Left ventricle myocardium inferior (tissue), 1 donor: ENCODE results near the gene IRF2BPL. TPM values are rescaled to one million over a fixed set of nuclear protein-coding genes. Genes with fewer than 3 reads are reported as not detected.

ENCODE experiments used
- DNase-seq: peaks from one replicate; pipeline ENCODE4 v3.0.0-alpha.2; 2020
- H3K27ac ChIP-seq: fragments of 200-600 bp; replicated peaks from 2 replicates; pipeline ENCODE4 v1.8.0; 2021
- H3K27me3 ChIP-seq: fragments of 200-600 bp; 2 replicates; pipeline ENCODE4 v1.8.0; 2021; ENCODE audit warnings: low read depth
- H3K36me3 ChIP-seq: fragments of 200-600 bp; 2 replicates; pipeline ENCODE4 v1.8.0; 2021
- H3K4me1 ChIP-seq: fragments of 200-600 bp; 2 replicates; pipeline ENCODE4 v1.8.0; 2021
- H3K4me3 ChIP-seq: fragments of 200-600 bp; 2 replicates; pipeline ENCODE4 v1.8.0; 2021; ENCODE audit warnings: mild to moderate bottlenecking, moderate library complexity
- H3K9me3 ChIP-seq: fragments of 200-600 bp; replicated peaks from 2 replicates; pipeline ENCODE4 v1.8.0; 2021
- CTCF ChIP-seq: fragments of 200-600 bp; IDR thresholded peaks from 2 replicates; pipeline ENCODE4 v1.8.0; 2021; ENCODE audit warnings: antibody characterized with exemption, mild to moderate bottlenecking, borderline replicate concordance
- intact Hi-C: fragments of 100-400 bp; cut with micrococcal nuclease; formaldehyde crosslinking; loops from one replicate; pipeline ENCODE4 v1.11.0; 2022
- total RNA-seq: library from RNA; stranded (reverse); fragmentation: NEBNext Ultra II Directional; extraction: Animal tissue kit (Norgen Biotek cat#: 25700); gene quantifications from one replicate; pipeline ENCODE4 v1.2.1, GENCODE V29; 2021
- donor health status: DM: no; HTN: yes; CAD: no; lungs with severe emphysema.

The IRF2BPL gene
- total RNA-seq, 1 donor from 2014 or later: 35.5 TPM

DNA sequence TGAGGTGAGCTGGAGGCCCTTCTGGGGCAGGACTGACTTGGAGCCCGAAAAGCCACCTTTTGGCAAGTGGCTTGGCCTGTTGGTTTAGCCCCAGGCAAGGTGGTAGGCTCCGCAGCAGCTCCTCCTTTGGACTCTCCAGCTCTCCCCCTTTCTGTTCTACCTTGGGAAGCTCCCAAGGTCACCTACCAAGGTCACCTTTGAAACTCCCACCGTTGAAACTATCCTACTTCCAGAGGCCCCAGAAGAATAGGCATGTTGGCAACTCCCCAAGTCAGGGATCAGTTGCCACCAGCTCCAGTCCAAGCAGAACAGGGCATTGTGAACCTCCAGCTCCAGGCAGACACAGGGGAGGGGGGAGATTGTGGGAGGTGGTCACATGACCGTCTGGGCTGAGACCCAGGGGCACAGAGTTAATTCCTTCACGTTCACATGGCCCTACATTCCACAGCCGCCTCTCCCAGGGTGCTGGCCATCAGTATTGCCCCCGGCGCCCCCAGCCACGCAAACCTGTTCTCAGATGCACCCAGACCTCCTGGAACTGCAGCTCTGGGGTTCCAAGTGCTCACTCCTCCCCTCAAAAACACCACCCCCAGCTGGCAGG lies 14.4 kb downstream of the IRF2BPL start:
- intact Hi-C loops: no loop called here
- Histone ChIP-seq H3K9me3 (no peaks in the 10 kb centered on the region), H3K27ac (peak overlapping the region; percentile 83), H3K4me1 (peaks cover 20% of the 10 kb centered on the region), H3K36me3 (no peaks in the 10 kb centered on the region), H3K27me3 (no peaks in the 10 kb centered on the region), H3K4me3 (no peak overlapping the region)
- peak; percentile 75 for DNase-seq
- no peak for TF ChIP-seq CTCF

DNA sequence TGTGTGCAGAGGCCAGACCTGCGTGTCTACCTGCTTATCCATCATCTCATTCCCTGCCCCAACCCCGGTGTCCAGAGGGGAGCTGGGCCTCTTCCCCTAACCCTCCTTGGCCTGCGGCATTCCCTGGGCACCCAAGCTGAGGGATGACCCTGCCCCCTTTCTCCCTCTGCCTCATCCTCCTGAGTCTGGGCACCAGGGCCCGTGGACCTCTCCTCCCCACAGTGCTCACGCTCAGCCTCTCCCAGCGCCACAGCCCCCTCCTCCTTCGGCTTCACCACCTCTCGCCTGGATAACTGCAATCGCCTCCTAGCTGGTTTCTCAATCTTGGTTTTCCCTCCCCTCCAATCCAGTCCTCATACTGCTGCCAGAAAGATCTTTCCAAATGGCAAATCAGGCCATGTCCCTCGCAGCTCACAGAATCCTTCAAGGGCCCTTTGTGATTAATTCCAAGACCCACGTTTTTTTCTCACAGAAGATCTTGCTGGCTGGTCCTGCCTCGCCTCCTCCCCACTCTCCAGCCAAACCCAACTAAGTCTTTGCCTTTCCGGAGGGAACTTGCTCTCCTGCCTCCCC lies 16.2 kb downstream of the IRF2BPL start:
- no peak for TF ChIP-seq CTCF
- peaks cover 37% of the 10 kb centered on the region for H3K4me1 ChIP-seq
- intact Hi-C loops: no loop called here
- H3K27me3 ChIP-seq: no peaks in the 10 kb centered on the region
- no peaks in the 10 kb centered on the region for H3K9me3 ChIP-seq
- H3K4me3 ChIP-seq: no peak overlapping the region
- no peaks in the 10 kb centered on the region for H3K36me3 ChIP-seq
- no peak for DNase-seq
- H3K27ac ChIP-seq: no peak overlapping the region

DNA sequence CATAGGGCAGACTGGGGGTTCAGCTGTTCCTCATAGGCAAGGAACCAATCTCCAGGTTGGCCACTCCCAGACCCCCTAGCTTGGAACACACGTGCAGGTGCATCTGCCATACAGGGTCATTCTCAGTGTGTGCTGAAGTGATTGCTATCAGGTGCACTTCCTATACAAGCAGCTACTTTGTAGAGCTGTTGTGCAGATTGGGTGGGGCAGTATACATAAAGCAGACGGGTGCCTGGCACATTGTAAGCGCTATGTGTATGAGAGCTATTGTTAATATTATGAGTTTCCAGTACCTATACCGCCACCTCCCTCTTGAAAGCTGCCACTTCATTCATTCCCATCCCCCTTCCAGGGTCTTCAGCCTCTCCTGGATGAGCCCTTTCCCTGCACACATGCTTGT lies 17.3 kb downstream of the IRF2BPL start:
- Histone ChIP-seq H3K9me3 (no peaks in the 10 kb centered on the region), H3K4me1 (peaks cover 40% of the 10 kb centered on the region), H3K4me3 (no peak overlapping the region), H3K27me3 (no peaks in the 10 kb centered on the region), H3K36me3 (no peaks in the 10 kb centered on the region), H3K27ac (no peak overlapping the region)
- DNase-seq: no peak
- TF ChIP-seq CTCF: no peak
- intact Hi-C loops: no loop called here

DNA sequence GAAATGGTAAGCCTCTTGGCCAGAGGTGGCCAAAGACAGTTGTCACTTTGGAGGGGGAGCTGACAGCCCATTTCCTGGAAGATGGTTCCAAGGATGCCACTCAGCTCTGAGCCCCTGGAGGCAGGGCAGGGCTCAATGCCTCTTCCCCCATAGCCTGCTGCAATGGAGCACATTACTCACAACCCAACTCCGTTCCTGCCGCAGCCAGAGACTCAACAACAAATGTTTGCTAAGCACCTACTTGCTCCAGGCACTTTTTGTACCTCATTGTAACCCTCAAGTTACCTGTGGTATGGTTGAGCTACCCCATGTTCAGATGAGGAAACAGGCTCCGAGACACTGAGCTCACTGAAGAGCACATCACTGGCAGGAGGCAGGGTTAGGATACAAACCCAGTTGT lies 19.5 kb downstream of the IRF2BPL start:
- intact Hi-C loops: no loop called here

DNA sequence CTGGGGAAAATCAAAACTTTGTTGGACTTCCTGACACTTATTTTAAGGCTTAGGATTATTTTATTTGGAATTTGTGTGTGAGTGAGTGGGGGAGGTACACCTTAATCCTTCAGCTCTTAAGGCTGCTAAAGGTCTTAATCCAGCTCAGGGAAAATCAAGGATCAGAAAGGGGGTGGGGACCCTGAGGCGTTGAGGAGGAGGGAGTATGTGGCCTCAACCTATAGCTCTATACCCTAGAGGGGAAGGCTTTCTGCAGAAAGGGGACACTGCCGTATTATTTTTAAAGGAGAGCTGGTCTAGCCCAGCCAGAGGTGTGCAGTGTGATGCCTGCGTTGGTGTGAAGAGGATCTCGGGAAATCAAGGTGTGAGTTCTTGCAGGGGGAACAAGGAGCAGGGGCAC lies 20.0 kb downstream of the IRF2BPL start:
- Histone ChIP-seq H3K4me3 (no peak overlapping the region), H3K9me3 (no peaks in the 10 kb centered on the region), H3K36me3 (no peaks in the 10 kb centered on the region), H3K27ac (peak overlapping the region; percentile 72), H3K4me1 (peaks cover 21% of the 10 kb centered on the region), H3K27me3 (no peaks in the 10 kb centered on the region)
- TF ChIP-seq CTCF: no peak
- intact Hi-C loops: no loop called here
- no peak for DNase-seq

More for the DNA sequence above, 19.5 kb downstream of the IRF2BPL start:
- no peak for TF ChIP-seq CTCF
- Histone ChIP-seq H3K9me3 (no peaks in the 10 kb centered on the region), H3K4me1 (peaks cover 25% of the 10 kb centered on the region), H3K27me3 (no peaks in the 10 kb centered on the region), H3K27ac (peak overlapping the region; percentile 72), H3K4me3 (no peak overlapping the region), H3K36me3 (no peaks in the 10 kb centered on the region)
- no peak for DNase-seq
